GM12891 (cell line): Measurements from ENCODE around the gene COX6B2.

Experiments
- DNase-seq: peaks from one replicate; pipeline ENCODE4 v3.0.0; 2011; ENCODE audit warnings: low spot score; ENCODE audit not compliant: insufficient read length
- FAIRE-seq: peaks from 2 replicates; lab custom pipeline; 2011; peaks lifted over from hg19 to GRCh38; lab: Jason Lieb, UNC
- PAX5 ChIP-seq: IDR thresholded peaks from 2 replicates; pipeline ENCODE4 v1.6.1; 2011; ENCODE audit warnings: low read length, moderate library complexity, mild to moderate bottlenecking; ENCODE audit not compliant: insufficient read depth, severe bottlenecking
- POLR2A ChIP-seq: IDR thresholded peaks from 2 replicates; pipeline ENCODE4 v1.6.1; 2011; ENCODE audit warnings: low read depth, low read length, control low read depth
- POLR2AphosphoS5 ChIP-seq: IDR thresholded peaks from 2 replicates; pipeline ENCODE4 v1.6.1; 2011; ENCODE audit warnings: low read depth, low read length, control low read depth
- POU2F2 ChIP-seq: IDR thresholded peaks from 2 replicates; pipeline ENCODE4 v1.6.1; 2011; ENCODE audit warnings: low read depth, mild to moderate bottlenecking, control low read depth, low read length, moderate library complexity
- SPI1 ChIP-seq: IDR thresholded peaks from 2 replicates; pipeline ENCODE4 v1.6.1; 2011; ENCODE audit warnings: low read depth, low read length, control low read depth
- TAF1 ChIP-seq: IDR thresholded peaks from 2 replicates; pipeline ENCODE4 v1.6.1; 2011; ENCODE audit warnings: low read depth, low read length, control low read depth

The COX6B2 gene

DNA sequence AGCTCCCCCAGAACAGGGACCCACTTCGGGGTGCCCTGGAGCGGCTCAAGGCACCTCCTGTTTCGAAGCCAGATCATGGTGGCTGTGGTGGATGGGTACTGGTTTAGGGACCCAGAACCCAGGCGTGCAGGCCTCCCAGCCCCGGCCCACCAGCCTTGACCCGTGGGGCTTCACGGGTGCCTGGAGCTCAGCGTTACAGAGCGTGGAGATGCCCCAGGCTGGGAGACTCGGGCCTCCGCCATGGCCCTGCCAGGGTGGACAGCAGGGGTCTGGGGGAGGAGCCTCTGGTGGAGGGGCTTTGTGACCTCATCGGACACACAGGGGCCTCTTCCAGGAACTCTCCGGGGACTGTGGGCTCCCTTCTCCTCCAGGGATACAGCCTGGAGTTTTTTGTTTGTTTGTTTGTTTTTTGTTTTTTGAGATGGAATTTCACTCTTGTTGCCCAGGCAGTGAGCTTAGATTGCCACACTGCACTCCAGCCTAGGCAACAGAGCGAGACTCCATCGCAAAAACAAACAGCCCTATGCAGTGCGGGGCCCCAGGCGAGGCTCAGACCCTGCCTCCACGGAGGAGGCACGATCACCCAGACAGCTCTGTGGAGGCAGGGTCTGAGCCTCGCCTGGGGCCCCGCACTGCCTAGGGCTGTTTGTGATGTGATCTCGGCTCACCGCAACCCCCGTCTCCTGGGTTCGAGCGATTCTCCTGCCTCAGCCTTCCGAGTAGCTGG is 8.6 kb upstream of the COX6B2 start, which contains the start of gene GARIN5B:
Gene GARIN5B, minus strand, starts transcription at position 271 of the 727 bp plus-strand sequence. Its CDS starts 194 bp downstream, at position 77.
- no peak for TF ChIP-seq POLR2A
- no peak for TF ChIP-seq PAX5
- TF ChIP-seq POU2F2, result no peak
- TF ChIP-seq TAF1, result no peak
- no peak for TF ChIP-seq POLR2AphosphoS5
- no peak for TF ChIP-seq SPI1
- DNase-seq, result no peak
- FAIRE-seq, result no peak

DNA sequence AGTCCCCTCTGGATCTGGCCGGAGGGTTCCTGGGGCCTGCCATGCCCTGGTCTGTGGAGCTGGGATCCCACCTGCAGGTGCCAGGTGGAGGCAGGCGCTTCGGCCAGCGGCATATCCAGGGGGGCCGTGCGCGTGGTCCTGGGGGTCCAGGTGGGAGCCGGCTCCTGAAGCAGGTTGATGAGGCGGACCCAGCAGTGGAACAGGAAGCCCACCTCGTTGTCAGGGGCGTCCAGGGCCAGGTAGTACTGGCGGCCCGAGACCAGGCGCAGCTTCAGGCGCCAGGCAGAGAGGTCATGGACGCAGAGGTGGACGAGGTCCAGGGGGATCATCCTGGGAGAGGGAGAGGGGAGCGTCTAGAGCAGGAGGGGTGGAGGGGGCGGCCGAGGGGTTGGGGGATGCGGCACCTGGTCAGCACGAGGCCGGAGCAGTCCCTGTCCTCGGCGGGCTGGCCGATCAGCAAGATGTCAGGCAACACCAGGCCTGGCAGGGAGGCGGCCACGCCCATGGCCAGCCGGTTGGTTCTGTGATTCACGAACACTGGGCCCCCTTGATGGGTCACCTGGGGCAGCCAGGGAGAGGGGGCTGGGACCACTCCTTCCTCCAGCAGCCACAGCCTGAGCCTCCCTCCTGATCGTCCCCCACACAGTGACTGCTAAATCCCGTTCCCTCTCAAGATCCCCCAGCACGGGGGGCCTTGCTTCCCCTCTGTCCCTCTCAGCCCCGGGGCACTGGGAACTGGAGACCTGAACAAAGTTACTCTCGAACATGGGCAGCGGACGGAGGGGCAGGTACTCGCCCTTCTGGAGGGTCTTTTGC is 7.9 kb upstream of the COX6B2 start:
- TF ChIP-seq POU2F2, result no peak
- no peak for TF ChIP-seq POLR2AphosphoS5
- TF ChIP-seq TAF1, result no peak
- no peak for TF ChIP-seq POLR2A
- no peak for TF ChIP-seq SPI1
- no peak for TF ChIP-seq PAX5
- FAIRE-seq, result no peak
- DNase-seq, result no peak

DNA sequence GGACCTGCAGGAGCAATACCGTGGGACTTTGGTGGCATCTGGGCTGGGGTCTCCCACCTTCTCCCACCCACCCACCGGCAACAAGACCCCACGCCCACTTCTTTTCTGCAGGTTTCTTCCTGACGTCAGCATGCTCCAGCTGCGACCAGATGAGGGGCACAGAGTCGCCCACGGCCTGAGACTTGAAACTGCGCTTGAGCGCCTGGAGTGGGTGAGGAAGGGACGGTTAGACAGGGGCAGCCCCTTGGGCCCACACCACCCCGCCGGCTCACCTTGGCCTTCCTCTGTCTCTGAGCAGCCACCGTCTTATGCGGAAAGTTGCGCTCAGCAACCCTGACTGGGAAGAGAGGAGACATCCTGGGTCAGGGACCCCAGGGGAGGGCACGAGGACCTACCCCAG is 6.4 kb upstream of the COX6B2 start:
- no peak for DNase-seq
- TF ChIP-seq POU2F2 (no peak), POLR2AphosphoS5 (no peak)
- no peak for FAIRE-seq

DNA sequence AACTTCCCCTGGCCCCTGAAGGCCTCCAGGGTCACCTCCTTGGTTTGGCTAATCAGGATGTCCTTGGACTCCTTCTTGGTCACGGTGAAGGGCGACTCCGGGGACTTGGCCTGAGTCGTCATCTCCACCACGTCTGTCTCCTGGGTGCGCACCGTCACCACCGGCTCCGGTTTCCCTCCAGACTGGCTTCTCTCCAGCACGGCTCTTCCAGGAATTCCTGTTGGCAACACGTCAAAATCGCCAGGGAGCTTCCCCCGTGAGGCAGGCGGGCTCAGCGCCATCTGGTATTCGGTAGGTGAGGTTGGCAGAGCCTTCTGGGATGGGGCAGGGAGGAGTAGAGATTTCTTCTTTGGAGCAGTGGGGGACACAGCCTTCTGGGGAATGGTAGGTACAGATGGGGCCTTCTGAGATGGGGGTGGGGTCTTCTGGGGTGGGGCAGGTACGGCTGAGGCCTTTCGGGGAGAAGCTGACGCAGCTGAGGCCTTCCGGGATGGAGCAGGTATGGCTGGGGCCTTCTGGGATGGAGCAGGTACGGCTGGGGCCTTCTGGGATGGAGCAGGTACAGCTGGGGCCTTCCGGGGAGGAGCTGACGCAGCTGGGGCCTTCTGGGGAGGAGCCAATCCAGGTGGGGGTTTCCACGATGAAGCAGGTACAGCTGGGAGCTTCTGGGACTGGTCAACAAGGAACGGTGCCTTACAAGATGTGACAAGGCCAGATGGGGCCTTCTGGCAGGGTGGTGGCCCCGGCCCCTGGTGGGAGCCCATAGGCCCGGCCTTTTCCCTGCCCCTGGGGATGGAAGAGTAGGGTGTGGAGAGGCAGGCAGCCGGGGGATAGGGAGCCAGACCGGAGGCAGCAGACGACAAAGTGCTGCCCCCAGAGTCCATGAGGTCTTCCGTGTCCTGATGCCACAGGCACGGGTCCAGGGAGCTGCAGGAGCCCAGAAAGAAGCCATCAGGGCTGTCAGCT is 4.7 kb upstream of the COX6B2 start:
- FAIRE-seq (no peak), DNase-seq (no peak)
- TF ChIP-seq SPI1 (no peak), POLR2A (no peak), TAF1 (no peak), PAX5 (no peak), POLR2AphosphoS5 (no peak), POU2F2 (no peak)

DNA sequence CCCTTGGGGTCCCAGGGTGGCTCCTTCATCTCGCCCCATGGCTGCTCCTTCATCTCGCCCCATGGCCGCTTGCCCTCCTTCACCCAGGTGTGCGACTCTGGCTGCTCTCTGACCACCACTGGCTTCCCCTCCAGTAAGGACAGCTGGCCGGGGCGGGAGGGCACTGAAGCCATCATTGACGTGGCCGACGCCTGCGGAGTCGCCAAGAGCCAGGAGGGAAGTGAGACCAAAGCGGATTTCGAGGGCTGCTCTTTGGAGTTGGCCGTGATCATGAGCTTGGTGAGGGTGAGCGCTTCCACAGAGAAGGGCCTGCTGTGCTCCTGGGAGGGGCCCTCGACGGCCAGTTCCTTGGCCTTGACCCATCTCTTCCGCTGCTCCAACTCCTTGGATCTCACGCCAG is 4.0 kb upstream of the COX6B2 start:
- DNase-seq (no peak), FAIRE-seq (no peak)
- TF ChIP-seq SPI1 (no peak), POLR2A (no peak), POU2F2 (no peak), TAF1 (no peak), POLR2AphosphoS5 (no peak)

DNA sequence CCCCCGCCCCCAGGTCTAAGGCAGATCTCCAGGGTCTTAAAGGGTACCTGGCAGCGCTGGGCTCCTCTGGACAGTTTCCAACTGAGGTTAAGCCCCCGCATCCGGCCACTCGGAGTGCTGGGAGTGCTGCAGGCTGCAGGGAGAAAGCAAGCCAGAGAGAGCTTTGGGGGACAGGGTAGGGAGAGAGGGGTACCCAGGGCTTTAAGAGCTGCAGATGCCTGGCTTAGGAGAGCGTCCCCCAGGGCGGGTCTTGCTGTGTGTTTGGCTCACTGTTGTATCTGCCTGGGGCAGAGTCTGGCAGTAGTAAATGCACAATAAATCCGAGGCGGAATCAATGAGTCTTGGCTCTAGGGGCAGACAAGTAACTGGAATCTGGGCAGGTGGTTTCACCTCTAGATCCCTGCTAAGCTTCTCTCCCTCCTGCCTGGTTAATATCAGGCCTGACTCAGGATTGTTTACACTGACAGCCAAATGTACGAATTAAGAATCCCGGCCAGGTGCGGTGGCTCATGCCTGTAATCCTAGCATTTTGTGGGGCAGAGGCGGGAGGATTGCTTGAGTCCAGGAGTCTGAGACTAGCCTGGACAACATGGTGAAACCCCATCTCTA is 798 bp upstream of the COX6B2 start:
- DNase-seq (no peak), FAIRE-seq (no peak)
- TF ChIP-seq TAF1 (no peak), SPI1 (no peak), PAX5 (no peak), POLR2A (no peak), POU2F2 (no peak), POLR2AphosphoS5 (no peak)

DNA sequence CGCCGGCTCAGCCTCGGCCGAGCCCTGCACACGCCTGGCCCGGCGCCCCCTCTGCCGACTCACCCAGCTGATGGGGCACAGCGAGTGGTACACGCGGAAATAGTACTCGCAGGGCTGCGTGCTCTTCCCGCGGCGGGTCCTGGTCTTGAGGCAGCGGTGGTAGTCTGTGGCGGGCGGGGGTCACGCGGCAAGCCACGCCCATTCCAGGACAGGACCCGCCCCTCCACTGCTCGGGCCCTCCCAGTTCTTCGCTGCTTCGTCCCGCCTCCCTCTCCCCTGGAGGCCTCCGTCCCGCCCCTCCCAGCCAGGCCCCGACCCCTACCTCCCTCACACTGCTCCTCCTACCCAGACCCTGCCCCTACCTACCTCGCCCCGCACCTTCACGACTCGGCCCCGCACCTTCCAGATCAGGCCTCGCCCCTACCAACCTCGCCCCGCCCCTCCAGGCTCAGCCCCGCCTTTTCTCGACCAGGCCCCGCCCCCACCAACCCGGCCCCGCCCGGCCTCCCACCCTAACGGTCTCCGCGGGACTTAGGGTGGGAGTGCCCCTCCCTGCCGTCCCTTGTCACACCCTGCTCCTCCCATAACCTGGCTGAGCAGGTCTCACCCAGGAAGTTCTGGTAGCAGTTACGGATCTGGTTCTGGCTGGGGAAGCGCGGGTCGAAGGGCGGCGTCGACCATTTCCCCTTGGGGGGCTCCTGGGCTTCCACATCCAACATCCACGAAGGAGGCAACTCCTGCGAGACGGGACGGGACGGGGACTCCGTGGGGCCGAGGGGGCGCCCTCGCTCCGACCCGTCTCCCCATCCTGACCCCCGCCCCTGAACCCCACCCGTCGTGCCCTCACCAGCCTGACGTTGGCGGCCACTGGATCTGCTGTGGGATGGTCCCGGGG is 469 bp downstream of the COX6B2 start:
- no peak for TF ChIP-seq SPI1
- FAIRE-seq (peak; percentile 63), DNase-seq (peak; percentile 95)

DNA sequence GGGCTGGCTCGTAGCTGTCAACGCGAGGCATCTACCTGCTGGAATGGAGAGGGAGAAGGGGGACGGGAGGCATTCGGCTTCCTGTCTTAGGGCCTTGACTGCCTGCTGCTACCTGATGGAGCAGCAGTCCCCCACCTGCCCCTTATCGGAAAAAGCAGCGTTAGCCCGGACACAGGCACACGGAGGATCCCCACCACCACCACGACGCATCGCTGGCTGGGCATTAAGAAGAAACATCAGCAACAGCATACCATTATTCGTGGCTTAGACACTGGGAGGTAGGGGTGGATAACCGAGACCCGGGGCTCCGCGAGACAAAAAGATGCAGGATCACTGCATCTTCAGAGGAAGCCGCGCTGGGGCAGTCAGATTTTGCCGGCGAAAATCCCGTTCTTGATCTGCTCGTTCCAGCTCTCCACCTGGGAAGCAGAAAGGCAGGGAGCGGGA is 1.1 kb downstream of the COX6B2 start:
- TF ChIP-seq TAF1 (no peak), POU2F2 (no peak), POLR2A (no peak), PAX5 (no peak), POLR2AphosphoS5 (no peak), SPI1 (no peak)
- FAIRE-seq (peak; percentile 5), DNase-seq (no peak)
